HepG2 (cell line): ENCODE data around the gene SPHK1. TPM values are rescaled to one million over a fixed set of nuclear protein-coding genes. Genes with fewer than 3 reads are reported as not detected.
A peak's percentile ranks its signal among the peaks of the same experiment; 100 is the strongest.

Experiments
- CBFB ChIP-seq: sonication (generic); formaldehyde crosslinking; IDR thresholded peaks from 2 replicates; pipeline ENCODE4 v1.4.0; 2020; ENCODE audit warnings: missing genetic modification reagents
- FOXP1 ChIP-seq, 2 experiments: fragments of 450-650 bp in 1 of 2; IDR thresholded peaks; 2 replicates each; pipeline ENCODE4 v1.6.1; 2017 to 2018; ENCODE audit warnings: antibody characterized with exemption in 1 of 2
- HNF4G ChIP-seq, 2 experiments: sonication (generic) in 1 of 2; formaldehyde crosslinking in 1 of 2; IDR thresholded peaks; 2 replicates each; pipeline versions ENCODE4 v1.4.0 to v1.6.1; 2011 to 2020; ENCODE audit warnings: borderline replicate concordance in 2 of 2, low read depth in 2 of 2, mild to moderate bottlenecking in 2 of 2, low read length in 1 of 2, missing genetic modification reagents in 1 of 2, moderate library complexity in 1 of 2
- RFX3 ChIP-seq: IDR thresholded peaks from 2 replicates; pipeline ENCODE4 v1.6.1; 2016; ENCODE audit warnings: missing biosample characterization, missing genetic modification reagents
- ZNF230 ChIP-seq: sonication (generic); formaldehyde crosslinking; IDR thresholded peaks from 2 replicates; pipeline ENCODE4 v1.4.0; 2020; ENCODE audit warnings: mild to moderate bottlenecking, missing genetic modification reagents
- ZNF253 ChIP-seq: sonication (generic); formaldehyde crosslinking; IDR thresholded peaks from 2 replicates; pipeline ENCODE4 v1.8.0; 2022; ENCODE audit warnings: mild to moderate bottlenecking, missing genetic modification reagents, borderline replicate concordance
- ZNF333 ChIP-seq: sonication (generic); formaldehyde crosslinking; IDR thresholded peaks from 2 replicates; pipeline ENCODE4 v1.4.0; 2020; ENCODE audit warnings: mild to moderate bottlenecking, missing genetic modification reagents, borderline replicate concordance
- ZZZ3 ChIP-seq: sonication (generic); formaldehyde crosslinking; IDR thresholded peaks from 2 replicates; pipeline ENCODE4 v1.4.0; 2020; ENCODE audit warnings: missing genetic modification reagents, mild to moderate bottlenecking, borderline replicate concordance
- polyA plus RNA-seq, 8 experiments: library from polyadenylated mRNA; depleted of rRNA in 3 of 8; stranded (reverse) in 7 of 8; unstranded in 1 of 8; fragments of >200 nt; fragmentation: Illumina TruSeq in 4 of 8; extraction: Trizol in 4 of 8; gene quantifications; 2 replicates each; pipeline versions ENCODE4 v1.2.1 to v1.2.3, GENCODE V29; 2011 to 2016; ENCODE audit warnings: low read depth in 4 of 8, missing spikeins in 1 of 8, mixed read lengths in 1 of 8; ENCODE audit not compliant: insufficient read depth in 1 of 8
- total RNA-seq, 5 experiments: library from RNA; depleted of rRNA; stranded (reverse); fragments of >200 nt; fragmentation: Illumina TruSeq; extraction: Trizol; gene quantifications; 2 replicates each; pipeline ENCODE4 v1.2.3, GENCODE V29; 2016; ENCODE audit warnings: low read depth in 1 of 5
- TF ChIP-seq, protein P1 (sequence below): sonication (generic); formaldehyde crosslinking; IDR thresholded peaks from 2 replicates; pipeline ENCODE4 v1.5.1; 2020; ENCODE audit warnings: missing genetic modification reagents, mild to moderate bottlenecking, borderline replicate concordance
- TF ChIP-seq, protein P2 (sequence below): sonication (generic); formaldehyde crosslinking; conservative IDR thresholded peaks from 2 replicates; pipeline ENCODE4 v1.4.0; 2020; ENCODE audit warnings: missing genetic modification reagents
- TF ChIP-seq, protein P3 (sequence below): sonication (generic); formaldehyde crosslinking; IDR thresholded peaks from 2 replicates; pipeline ENCODE4 v1.5.1; 2020; ENCODE audit warnings: missing genetic modification reagents, mild to moderate bottlenecking, borderline replicate concordance
- TF ChIP-seq, protein P4 (sequence below): sonication (generic); formaldehyde crosslinking; IDR thresholded peaks from 2 replicates; pipeline ENCODE4 v1.5.1; 2020; ENCODE audit warnings: mild to moderate bottlenecking, moderate library complexity, missing genetic modification reagents
- TF ChIP-seq, protein P5 (sequence below): sonication (generic); formaldehyde crosslinking; IDR thresholded peaks from 2 replicates; pipeline ENCODE4 v1.5.0; 2020; ENCODE audit warnings: mild to moderate bottlenecking, missing genetic modification reagents
- TF ChIP-seq, protein P6 (sequence below): sonication (generic); formaldehyde crosslinking; IDR thresholded peaks from 2 replicates; pipeline ENCODE4 v1.8.0; 2022; ENCODE audit warnings: mild to moderate bottlenecking, missing genetic modification reagents, borderline replicate concordance

SPHK1 gene
- total and polyA plus RNA-seq, 2 of the 13 experiments (the other 11 are each of a cell fraction or from before 2014, with no cell fraction given): 129 to 160 TPM

DNA sequence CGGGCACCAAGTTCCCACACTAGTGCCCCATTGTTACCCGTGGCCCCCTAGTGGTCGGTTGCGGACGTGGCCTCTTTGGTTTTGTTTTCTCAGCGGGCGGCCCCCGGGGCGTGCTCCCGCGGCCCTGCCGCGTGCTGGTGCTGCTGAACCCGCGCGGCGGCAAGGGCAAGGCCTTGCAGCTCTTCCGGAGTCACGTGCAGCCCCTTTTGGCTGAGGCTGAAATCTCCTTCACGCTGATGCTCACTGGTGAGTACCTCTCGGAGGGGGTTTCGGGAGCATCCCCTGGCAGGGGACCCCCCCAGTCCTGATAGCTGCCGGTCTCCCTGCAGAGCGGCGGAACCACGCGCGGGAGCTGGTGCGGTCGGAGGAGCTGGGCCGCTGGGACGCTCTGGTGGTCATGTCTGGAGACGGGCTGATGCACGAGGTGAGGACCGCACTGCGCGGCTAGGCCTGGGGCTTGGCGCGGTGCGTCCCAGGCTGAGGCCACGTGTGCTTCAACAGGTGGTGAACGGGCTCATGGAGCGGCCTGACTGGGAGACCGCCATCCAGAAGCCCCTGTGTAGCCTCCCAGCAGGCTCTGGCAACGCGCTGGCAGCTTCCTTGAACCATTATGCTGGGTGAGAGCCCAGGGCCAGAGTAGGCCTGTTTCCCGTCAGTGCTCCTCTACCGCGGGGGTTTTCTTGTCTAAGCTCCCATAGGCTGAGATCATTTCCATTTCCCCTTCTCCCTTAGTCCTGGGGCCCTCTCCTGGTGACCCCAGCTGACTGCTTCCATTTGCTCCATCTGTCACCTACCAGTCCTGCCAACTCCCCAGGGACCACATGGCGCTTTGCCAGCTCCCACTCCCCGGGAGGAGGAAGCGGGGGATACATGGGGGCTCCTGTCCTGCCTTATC, 1.7 kb downstream of the SPHK1 start (continued):
- TF ChIP-seq HNF4G (IDR thresholded peaks at IDR 0.05; ENCODE audit: borderline replicate concordance, low read depth, low read length) (no peak), HNF4G (CRISPR knock-in tag; IDR thresholded peaks at IDR 0.05; ENCODE audit: borderline replicate concordance, low read depth) (no peak), RFX3 (no peak), CBFB (peak; percentile 59; the same call in 1 of the 2 replicates), ZNF253 (CRISPR knock-in tag) (peak; percentile 98), ZNF333 (CRISPR knock-in tag) (0 out of 2 replicates have a peak, but pooled peaks have one; percentile 16), ZZZ3 (CRISPR knock-in tag) (peak; percentile 31), ZNF230 (peak; percentile 99), FOXP1 (IDR thresholded peaks at IDR 0.05) (no peak), FOXP1 (CRISPR knock-in tag; IDR thresholded peaks at IDR 0.05) (peak; percentile 54; the same call in 1 of the 2 replicates)
- TF ChIP-seq, protein P1, sequence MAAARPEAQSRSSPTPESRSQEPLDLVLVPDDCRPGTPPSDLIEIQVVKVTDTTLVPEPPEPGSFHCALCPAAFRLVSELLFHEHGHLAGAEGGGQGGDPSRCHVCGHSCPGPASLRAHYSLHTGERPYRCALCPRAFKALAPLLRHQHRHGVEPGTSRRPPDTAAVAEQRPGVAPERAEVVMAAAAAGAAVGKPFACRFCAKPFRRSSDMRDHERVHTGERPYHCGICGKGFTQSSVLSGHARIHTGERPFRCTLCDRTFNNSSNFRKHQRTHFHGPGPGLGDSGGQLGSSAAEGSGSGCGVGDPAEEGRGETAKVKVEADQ: peak; percentile 97
- TF ChIP-seq, protein P2, sequence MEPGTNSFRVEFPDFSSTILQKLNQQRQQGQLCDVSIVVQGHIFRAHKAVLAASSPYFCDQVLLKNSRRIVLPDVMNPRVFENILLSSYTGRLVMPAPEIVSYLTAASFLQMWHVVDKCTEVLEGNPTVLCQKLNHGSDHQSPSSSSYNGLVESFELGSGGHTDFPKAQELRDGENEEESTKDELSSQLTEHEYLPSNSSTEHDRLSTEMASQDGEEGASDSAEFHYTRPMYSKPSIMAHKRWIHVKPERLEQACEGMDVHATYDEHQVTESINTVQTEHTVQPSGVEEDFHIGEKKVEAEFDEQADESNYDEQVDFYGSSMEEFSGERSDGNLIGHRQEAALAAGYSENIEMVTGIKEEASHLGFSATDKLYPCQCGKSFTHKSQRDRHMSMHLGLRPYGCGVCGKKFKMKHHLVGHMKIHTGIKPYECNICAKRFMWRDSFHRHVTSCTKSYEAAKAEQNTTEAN: peak; percentile 98
- TF ChIP-seq, protein P3, sequence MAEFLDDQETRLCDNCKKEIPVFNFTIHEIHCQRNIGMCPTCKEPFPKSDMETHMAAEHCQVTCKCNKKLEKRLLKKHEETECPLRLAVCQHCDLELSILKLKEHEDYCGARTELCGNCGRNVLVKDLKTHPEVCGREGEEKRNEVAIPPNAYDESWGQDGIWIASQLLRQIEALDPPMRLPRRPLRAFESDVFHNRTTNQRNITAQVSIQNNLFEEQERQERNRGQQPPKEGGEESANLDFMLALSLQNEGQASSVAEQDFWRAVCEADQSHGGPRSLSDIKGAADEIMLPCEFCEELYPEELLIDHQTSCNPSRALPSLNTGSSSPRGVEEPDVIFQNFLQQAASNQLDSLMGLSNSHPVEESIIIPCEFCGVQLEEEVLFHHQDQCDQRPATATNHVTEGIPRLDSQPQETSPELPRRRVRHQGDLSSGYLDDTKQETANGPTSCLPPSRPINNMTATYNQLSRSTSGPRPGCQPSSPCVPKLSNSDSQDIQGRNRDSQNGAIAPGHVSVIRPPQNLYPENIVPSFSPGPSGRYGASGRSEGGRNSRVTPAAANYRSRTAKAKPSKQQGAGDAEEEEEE (CRISPR knock-in tag): no peak
- TF ChIP-seq, protein P4, sequence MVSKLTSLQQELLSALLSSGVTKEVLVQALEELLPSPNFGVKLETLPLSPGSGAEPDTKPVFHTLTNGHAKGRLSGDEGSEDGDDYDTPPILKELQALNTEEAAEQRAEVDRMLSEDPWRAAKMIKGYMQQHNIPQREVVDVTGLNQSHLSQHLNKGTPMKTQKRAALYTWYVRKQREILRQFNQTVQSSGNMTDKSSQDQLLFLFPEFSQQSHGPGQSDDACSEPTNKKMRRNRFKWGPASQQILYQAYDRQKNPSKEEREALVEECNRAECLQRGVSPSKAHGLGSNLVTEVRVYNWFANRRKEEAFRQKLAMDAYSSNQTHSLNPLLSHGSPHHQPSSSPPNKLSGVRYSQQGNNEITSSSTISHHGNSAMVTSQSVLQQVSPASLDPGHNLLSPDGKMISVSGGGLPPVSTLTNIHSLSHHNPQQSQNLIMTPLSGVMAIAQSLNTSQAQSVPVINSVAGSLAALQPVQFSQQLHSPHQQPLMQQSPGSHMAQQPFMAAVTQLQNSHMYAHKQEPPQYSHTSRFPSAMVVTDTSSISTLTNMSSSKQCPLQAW (CRISPR knock-in tag): peak; percentile 89
- TF ChIP-seq, protein P5, sequence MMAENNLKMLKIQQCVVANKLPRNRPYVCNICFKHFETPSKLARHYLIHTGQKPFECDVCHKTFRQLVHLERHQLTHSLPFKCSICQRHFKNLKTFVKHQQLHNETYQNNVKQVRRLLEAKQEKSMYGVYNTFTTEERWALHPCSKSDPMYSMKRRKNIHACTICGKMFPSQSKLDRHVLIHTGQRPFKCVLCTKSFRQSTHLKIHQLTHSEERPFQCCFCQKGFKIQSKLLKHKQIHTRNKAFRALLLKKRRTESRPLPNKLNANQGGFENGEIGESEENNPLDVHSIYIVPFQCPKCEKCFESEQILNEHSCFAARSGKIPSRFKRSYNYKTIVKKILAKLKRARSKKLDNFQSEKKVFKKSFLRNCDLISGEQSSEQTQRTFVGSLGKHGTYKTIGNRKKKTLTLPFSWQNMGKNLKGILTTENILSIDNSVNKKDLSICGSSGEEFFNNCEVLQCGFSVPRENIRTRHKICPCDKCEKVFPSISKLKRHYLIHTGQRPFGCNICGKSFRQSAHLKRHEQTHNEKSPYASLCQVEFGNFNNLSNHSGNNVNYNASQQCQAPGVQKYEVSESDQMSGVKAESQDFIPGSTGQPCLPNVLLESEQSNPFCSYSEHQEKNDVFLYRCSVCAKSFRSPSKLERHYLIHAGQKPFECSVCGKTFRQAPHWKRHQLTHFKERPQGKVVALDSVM: peak; percentile 78
- TF ChIP-seq, protein P6, sequence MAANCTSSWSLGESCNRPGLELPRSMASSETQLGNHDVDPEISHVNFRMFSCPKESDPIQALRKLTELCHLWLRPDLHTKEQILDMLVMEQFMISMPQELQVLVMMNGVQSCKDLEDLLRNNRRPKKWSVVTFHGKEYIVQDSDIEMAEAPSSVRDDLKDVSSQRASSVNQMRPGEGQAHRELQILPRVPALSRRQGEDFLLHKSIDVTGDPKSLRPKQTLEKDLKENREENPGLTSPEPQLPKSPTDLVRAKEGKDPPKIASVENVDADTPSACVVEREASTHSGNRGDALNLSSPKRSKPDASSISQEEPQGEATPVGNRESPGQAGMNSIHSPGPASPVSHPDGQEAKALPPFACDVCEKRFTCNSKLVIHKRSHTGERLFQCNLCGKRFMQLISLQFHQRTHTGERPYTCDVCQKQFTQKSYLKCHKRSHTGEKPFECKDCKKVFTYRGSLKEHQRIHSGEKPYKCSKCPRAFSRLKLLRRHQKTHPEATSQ (CRISPR knock-in tag): peak; percentile 68; the same call in 1 of the 2 replicates
